Tibial nerve (tissue), 3 donors: ENCODE results near the gene NUFIP2.

Experiments used
- CTCF ChIP-seq, 5 experiments: fragments of 200-600 bp in 3 of 5; fragments of 450-650 bp in 2 of 5; sonication (generic) in 3 of 5; IDR thresholded peaks; one replicate each; pipeline ENCODE4 v1.5.1; 2016 to 2019; ENCODE audit warnings: antibody characterized with exemption in 5 of 5, mild to moderate bottlenecking in 3 of 5, moderate library complexity in 2 of 5
- POLR2A ChIP-seq, 2 donors: fragments of 450-650 bp; IDR thresholded peaks; one replicate each; pipeline ENCODE4 v1.6.1; 2017; ENCODE audit warnings: antibody characterized with exemption in 2 of 2, mild to moderate bottlenecking in 2 of 2, moderate library complexity in 2 of 2

GRCh38 chr17:29233301-29233700 lies 60.6 kb downstream of the NUFIP2 start:
- TF ChIP-seq CTCF (IDR thresholded peaks at IDR 0.05) (no peak), POLR2A (IDR thresholded peaks at IDR 0.05) (no peak)
